Measurements from ENCODE around the gene NUP133.
"Not testable (repeated sequence)": the region's sequence is repeated elsewhere in the genome, so short reads cannot be mapped to it uniquely, and the experiment has no call there.

NUP133 gene

DNA sequence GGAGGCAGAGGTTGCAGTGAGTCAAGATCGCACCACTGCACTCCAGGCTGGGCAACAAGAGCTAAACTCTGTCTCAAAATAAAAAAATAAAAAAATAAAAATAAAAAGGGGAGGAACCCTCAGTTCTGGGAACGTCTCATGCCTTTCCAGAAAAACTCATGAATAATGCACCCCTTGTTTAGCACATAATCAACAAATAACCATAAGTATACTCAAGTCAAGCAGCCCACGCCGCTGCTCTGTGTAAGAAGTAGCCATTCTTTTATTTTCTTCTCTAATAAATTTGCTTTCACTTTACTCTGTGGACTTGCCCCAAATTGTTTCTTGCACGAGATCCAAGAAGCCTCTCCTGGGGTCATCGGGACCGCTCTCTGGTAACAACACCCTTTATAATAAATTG, 59.8 kb downstream of the NUP133 start:
- DNase-seq, result no peak

DNA sequence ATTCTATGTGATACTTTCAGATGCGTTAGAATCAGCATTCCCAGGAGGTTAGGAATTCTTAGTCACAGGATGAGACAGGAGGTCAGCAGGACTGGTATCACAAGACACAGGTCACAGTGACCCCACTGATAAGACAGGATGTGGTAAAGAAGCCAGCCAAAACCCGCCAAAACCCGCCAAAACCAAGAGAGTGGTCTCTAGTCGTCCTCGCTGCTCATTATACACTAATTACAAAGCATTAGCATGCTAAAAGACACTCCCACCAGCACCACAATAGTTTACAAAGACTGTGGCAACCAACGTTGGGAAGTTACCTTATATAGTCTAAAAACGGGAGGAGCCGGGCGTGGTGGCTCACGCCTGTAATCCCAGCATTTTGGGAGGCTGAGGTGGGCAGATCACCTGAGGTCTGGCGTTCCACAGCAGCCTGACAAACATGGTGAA, 60.3 kb downstream of the NUP133 start:
- no peak for DNase-seq

DNA sequence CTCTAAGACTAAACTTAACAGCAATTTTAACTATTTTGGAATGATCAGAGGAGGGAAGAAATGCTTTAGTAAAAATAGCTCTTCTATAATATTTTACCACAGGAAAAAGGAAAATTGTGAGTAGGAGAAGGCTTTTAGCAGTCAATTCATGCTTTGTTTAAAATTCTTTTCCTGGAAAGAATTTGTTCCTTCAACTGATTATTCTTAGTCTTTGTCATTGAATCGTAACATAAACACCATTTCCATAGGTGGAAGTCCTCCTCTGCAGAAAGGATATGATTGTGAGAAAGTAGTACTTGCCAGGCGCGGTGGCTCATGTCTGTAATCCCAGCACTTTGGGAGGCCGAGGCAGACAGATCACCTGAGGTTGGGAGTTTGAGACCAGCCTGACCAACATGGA, 62.3 kb downstream of the NUP133 start:
- DNase-seq, result no peak

DNA sequence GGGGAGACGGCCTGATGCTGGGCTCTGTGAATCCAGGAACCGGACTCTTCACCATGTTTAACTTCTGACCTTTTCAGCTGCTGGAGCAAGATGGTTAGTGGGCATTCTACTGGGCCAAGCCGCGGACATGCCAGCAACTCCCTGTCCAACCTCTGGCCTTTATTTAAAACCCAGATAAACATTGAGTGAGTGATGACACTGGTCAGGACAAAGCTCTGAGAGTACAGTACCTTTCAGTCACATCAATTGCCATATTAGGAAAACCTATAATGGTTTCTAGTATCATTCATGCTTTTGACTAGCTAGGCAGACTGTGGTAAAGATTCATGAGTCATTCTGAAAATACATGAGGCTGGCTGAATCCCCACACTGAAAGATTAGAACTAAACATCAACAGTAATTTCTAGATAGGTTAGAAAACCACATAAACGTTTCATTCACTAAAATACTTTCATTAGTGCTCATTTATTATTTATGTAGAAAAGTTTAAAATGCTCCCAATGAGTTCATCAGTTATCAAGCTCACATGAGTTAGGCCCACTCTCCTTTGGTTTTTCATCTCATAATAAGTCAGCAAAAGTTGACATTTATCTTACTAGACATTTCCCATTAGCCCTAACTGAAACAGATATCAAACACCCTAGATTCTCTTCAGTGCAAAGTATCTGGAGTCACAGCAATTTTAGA, 67.1 kb downstream of the NUP133 start:
- peak; percentile 78 for DNase-seq

DNA sequence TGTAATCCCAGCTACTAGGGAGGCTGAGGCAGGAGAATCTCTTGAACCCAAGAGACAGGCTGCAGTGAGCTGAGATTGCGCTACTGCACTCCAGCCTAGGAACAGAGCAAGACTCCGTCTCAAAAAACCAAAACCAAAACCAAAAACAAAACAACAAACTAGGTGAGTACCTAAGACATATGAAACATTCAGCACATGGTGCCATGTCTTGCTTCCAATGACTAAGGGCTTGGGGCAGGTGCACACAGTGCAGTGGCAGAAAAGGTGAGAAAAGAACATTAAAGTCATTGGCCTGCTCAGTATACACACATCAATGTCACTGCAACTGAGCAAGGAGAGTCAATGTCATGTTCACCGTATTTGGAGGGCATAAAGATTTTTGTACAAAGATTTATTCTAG, 70.1 kb downstream of the NUP133 start:
- no peak for DNase-seq

DNA sequence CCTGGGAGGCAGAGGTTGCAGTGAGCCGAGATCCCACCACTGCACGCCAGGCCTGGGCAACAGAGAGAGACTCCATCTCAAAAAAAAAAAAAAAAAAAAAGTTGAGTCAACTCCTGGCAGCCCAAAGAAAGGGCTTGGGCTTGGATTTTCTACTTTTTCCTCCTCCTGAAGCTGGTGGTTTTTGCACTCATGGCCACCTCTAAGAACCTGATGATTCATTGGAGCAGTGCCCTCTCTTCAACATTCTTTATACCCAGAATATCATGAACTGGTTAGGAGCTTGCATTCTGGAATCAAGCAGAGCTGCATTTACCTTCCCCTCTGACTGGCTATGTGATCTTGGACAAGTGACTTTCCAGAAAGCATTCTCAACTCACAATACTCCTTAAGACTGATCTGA, 70.7 kb downstream of the NUP133 start:
- peak; percentile 46 for DNase-seq

DNA sequence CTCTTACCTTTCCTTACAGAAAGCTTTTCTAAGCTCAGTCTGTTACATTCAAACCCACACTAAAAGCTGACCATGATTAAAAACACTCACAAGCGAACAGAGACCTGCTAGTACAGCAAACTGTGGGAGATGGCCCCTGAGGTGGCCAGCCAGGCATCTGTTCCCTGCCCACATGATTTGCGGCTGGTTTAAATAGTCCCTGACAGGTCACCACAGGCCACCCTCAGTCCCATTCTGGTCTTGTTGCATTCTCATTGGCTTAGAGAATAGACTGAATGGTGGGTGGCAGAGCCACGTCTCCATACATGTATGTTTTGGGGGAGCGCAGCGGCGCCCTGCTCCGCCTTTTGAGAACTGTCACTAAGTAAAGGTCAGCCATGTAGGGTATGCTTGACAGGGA, 71.9 kb downstream of the NUP133 start:
- DNase-seq, result no peak

DNA sequence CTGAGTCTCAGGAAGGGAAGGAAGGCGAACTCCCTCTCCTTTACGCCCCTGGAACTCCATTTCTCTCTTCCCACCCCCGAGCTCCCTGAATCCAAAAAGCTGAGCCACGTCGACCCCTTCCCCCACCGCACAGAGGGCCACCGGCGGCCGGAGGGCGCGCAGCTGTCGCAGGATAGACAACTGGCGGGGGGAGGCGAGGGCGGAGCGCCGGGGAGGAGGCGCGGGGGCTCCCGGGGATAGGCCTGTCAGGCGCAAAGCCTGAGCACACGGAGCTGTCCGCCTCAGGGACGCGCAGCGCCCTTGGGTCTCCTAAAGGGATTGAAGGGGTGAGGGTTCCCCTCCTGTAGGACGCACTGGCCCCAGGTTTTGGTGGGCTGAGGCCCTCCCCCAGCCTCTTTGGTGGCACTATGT, 73.5 kb downstream of the NUP133 start:
- DNase-seq, result no peak

DNA sequence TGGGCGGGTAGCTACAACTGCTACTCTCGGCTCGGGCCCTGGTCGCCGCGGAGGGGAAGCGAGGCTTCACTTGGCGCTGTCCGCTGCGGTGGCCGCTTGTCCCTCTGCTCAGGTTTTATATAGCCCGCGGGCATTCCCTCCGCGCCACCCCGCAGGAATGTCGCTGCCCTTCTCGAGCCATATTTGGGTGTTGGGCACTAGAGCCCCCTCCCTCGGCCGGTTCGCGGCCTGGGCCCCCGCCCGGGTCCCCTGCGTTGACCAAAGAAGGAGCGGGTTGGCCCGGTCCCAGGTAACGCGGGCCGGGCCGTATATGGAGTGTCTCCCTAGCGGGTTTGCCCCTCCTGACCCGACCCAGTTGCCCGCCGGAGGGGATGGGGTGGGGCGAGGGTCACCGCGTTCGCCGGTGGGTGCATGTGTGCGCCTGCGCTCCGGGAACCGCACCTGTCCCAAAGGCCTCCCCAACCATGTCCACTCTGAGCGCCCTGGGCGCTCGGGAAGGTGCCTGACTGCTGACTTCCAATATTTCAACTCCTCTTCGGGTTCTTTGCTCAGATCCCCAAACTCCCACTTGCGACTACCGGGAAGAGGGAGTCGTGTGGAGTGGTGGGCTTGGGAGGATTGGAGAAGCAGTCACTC, 74.0 kb downstream of the NUP133 start, which contains the start of gene ACTA1:
Gene ACTA1, minus strand, starts transcription at position 90 of the 636 bp plus-strand sequence. CDS start 979 bp downstream, outside the sequence.
- no peak for DNase-seq

DNA sequence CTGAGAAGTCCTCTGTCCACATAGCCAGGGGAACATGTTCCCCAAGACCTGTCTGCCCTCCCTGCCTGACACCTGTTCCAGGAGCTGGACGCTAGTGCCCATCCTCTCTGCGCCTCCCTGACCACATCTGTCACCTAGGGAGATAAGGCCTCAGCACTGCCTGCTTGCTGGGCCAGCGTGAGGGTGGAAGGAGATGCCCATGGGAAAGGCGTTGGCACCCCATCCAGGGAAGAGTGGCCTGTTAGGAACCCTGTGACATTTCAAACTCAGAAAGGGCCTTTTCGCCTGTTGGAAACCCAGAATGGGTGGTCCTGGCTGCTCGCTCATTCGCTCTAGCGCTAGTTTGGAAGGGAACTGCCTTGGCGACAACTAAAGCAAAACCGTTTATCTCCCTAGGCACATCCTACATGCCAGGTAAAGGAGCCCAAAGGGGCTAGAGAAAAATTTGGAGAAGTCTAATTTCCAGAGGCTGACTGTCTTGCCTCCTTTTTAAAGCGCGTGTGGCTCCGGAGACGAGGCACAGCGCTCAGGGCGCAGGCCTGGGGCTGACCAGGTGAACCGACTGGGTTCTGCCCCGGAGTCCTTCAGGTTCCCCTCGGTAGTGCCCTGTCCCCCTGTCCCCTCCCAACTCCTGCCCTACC, 74.7 kb downstream of the NUP133 start:
- no peak for DNase-seq

DNA sequence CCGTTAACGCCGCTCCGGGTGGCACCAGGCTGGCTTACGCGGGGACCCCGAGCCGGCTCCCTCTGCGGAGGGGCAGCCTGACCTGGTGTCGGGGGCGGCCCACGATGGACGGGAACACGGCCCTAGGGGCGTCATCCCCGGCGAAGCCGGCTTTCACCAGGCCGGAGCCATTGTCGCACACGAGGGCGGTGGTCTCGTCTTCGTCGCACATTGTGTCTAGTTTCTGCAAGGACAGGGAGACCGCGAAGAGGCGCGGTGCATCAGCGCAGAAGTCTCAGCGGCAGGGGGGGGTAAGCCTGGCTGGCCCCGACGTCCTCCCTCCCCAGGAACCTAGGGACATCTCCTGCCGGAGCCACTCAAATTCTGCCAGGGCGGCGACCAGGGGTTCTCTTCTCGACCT, 75.2 kb downstream of the NUP133 start:
- no peak for DNase-seq

DNA sequence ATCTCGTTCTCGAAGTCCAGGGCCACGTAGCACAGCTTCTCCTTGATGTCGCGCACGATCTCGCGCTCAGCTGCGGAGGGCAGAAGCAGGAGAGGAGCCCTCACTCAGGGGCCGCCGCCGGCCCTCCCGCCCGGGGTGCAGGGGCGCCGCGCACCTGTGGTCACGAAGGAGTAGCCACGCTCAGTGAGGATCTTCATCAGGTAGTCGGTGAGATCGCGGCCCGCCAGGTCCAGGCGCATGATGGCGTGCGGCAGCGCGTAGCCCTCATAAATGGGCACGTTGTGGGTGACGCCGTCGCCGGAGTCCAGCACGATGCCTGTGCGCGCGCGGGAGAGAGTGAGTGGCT, 76.1 kb downstream of the NUP133 start:
- no peak for DNase-seq

DNA sequence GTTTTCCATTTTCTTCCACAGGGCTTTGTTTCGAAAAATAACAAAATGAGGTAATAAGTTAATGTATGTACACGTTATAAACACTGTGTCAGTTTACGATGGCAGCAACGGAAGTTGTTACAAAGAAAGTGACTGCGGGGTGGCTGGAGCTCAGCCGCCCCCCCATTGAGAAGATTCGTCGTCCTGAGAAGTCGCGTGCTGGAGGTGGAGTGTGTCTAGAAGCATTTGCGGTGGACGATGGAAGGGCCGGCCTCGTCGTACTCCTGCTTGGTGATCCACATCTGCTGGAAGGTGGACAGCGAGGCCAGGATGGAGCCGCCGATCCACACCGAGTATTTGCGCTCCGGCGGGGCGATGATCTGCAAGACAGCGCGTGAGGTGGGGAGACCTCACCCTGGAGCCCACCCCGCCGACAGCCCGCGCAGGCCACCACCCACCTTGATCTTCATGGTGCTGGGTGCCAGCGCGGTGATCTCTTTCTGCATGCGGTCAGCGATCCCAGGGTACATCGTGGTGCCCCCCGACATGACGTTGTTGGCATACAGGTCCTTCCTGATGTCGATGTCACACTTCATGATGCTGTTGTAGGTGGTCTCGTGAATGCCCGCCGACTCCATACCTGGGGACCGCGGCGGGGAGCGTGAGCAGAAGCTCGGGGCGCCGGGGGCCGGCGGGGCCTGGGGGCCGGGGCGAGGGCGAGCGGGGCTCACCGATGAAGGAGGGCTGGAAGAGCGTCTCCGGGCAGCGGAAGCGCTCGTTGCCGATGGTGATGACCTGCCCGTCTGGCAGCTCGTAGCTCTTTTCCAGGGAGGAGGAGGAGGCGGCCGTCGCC, 76.6 kb downstream of the NUP133 start:
- no peak for DNase-seq

DNA sequence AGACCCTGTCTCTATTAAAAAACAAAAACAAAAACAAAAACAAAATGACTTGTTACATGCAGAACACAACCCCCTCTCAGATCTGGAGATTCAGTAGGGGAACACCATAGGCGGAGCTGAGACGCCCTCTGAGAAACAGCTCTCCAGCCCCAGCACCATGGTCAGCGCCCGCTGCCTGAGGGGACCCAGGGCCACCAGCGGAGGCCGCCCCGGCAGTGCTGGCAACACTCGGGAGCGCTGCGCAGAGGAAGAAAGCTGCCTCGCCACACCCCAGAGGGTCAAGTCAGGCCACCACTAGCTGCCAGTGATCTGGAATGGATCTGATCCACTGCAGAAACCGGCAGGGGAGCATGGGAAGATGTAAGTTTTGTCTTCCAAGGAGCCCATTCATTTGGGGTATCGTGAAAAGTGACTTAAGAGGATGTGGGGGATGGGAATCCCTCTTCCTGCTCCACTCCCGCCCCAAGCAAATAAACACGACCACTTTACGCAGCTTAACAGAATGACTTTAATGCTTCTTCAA, 77.3 kb downstream of the NUP133 start:
- DNase-seq, result peak; percentile 51

DNA sequence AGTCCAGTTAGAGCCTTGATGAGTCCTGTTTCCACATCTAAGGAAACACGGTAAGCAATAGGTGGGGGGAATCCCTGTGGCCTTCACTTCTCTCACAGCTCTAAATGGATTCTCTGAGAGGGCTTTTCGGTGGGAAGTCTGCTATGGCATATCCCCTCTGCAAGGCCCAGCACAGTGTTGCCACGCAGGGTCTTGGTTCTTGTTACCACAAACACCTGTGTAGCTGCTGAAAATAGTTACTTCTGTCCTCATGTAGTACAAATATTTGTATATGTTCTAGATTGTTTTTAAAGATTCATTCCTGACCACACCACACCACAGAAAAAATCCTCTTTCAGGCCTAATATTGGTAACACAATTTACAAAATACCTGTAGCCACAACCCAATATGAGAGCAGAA, 79.9 kb downstream of the NUP133 start:
- DNase-seq, result no peak

DNA sequence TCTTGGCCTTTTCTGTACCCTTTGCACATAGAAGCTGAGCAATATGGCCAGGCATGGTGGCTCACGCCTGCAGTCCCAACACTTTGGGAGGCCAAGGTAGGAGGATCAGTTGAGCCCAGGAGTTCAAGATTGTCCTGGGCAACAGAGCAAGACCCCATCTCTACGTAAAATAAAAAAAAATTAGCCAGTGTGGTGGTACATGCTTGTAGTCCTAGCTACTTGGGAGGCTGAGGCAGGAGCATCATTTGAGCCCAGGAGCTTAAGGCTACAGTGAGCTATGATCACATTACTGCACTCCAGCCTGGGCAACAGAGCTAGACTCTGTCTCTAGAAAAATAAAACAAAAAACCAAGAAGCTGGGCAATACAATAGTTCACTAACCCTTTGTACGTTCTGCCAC, 80.6 kb downstream of the NUP133 start:
- no peak for DNase-seq

DNA sequence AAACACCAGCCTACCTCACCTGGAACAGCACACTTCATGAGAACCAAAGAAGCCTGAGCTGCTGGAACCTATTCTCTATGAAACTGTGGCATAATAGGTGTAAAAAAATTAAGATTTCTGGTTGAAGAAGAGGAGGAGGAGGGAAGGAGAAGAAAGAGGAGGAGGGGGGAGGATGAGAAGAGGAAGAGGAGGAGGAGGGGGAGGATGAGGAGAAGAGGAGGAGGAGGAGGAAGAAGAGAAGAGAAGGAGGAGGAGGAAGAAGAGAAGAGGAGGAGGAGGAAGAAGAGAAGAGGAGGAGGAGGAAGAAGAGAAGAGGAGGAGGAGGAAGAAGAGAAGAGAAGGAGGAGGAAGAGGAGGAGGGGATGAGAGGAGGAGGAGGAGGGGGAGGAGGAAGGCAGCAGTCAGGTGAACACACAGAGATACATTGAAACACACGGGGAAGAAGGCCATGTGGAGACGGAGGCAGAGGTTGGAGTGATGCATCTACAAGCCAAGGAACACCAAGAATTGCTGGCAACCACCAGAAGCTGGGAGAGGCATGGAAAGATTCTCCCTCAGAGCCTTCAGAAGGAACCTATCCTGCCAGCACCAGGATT, 82.5 kb downstream of the NUP133 start:
- DNase-seq, result no peak

DNA sequence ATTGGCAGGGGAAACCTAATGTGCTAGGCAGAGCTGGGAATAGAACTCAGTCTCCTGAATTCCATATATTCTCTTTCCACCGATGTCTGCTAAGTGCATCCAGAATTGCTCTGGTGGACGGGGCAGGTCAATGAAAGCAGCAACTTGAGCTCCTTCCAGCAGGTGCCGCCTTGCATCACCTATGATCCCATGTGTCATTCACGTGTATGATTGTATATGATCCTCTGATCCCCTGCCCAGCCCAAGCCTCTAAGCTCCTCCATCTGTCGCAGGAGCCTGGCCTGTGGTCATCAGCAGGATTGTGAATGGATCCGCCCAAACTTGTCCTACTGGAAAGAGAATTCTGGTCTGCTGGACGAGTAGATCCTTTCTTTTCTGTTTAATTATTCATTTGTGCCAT, 87.4 kb downstream of the NUP133 start:
- no peak for DNase-seq

DNA sequence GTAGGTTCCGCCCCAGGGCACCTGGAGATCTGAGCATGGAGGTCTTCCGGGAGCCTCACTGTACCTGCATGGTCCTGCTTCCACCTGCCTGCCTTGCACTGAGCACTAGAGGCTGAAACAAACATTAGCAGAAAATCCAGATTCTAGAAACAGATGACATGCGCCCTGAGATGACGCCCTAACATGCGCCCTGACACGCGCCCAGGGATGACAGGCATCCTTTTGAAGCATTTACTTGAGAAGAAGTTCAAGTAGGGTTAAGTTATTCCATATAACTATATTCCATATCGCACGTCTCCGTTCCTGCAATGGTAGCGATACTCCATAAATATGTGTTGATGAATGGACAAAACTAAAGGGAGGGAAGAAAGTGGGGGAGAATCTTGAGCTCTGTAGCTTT, 87.9 kb downstream of the NUP133 start:
- no peak for DNase-seq

DNA sequence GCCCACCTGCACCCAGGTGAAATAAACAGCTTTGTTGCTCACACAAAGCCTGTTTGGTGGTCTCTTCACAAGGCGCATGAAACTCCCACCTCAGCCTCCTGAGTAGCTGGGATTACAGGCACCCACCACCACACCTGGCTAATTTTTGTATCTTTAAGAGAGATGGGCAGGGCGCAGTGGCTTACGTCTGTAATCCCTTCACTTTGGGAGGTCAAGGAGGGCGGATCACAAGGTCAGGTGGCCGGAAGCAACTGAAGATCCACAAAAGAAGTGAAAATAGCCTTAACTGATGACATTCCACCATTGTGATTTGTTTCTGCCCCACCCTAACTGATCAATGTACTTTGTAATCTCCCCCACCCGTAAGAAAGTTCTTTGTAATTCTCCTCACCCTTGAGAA, 89.6 kb downstream of the NUP133 start:
- DNase-seq, result not testable (repeated sequence)

DNA sequence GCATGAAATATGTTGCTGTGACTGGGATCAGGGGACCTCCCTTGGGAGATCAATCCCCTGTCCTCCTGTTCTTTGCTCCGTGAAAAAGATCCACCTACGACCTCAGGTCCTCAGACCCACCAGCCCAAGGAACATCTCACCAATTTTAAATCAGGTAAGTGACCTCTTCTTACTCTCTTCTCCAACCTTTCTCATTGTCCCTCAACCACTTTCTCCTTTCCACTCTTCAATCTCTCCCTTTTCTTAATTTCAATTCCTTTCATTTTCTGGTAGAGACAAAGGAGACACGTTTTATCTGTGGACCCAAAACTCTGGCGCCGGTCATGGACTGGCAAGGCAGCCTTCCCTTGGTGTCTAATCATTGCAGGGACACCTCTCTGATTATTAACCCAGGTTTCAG, 95.3 kb downstream of the NUP133 start:
- not testable (repeated sequence) for DNase-seq

DNA sequence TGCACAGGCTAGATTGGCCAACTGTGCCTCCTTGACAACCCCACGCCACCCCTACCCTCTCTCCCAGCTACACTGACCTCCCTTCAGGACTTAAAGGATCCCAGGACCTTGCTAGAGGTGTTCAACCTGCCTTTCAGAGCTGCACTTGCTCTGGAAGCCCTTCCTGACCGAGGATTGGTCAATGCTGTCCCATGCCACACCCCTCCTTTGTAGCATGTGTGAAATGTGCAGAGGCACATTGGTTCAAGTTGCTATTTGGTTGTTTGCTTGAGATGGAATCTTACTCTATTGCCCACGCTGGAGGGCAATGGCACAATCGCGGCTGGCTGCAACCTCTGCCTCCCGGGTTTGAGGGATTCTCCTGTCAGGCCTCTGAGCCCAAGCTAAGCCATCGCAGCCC, 96.1 kb downstream of the NUP133 start:
- no peak for DNase-seq

All from fibroblast of upper back skin (primary cell).